Epithelial cell of esophagus (primary cell): ENCODE data around the gene QTRT2.

Experiments
- DNase-seq: peaks from one replicate; pipeline ENCODE4 v3.0.0; 2010; ENCODE audit warnings: low read depth
- H3K4me3 ChIP-seq: 2 replicates; pipeline ENCODE4 v1.5.1; 2011; ENCODE audit warnings: mild to moderate bottlenecking, low read length, control low read depth
- CTCF ChIP-seq: IDR thresholded peaks from 2 replicates; pipeline ENCODE4 v1.5.1; 2011; ENCODE audit warnings: low read depth, mild to moderate bottlenecking, low read length, control low read depth, inconsistent platforms; ENCODE audit not compliant: insufficient read depth; ENCODE audit errors: missing control alignments

QTRT2 gene

GRCh38 chr3:114128826-114129225 lies 72.3 kb downstream of the QTRT2 start:
- TF ChIP-seq CTCF, result no peak
- peak; percentile 19 for DNase-seq

GRCh38 chr3:114132500-114132899 lies 76.0 kb downstream of the QTRT2 start:
- no peak for DNase-seq
- H3K4me3 ChIP-seq, result no peak overlapping the region
- no peak for TF ChIP-seq CTCF

More at GRCh38 chr3:114128826-114129225, 72.3 kb downstream of the QTRT2 start:
- no peak overlapping the region for H3K4me3 ChIP-seq

- DNase-seq, result no peak
- no peak for TF ChIP-seq CTCF
- H3K4me3 ChIP-seq, result no peak overlapping the region
Observed at GRCh38 chr3:114133947-114134346, 77.4 kb downstream of the QTRT2 start.
